GM21423 (cell line): ENCODE results near the gene TMPRSS13.
"Not testable (repeated sequence)": the region's sequence is repeated elsewhere in the genome, so short reads cannot be mapped to it uniquely, and the experiment has no call there.

Experiments used
- ATAC-seq: cut with Tn5 transposase; IDR thresholded peaks from one replicate; pipeline ENCODE4 v1.9.1; 2021; ENCODE audit warnings: mild to moderate bottlenecking, moderate library complexity; ENCODE audit not compliant: unreplicated experiment

The TMPRSS13 gene

DNA sequence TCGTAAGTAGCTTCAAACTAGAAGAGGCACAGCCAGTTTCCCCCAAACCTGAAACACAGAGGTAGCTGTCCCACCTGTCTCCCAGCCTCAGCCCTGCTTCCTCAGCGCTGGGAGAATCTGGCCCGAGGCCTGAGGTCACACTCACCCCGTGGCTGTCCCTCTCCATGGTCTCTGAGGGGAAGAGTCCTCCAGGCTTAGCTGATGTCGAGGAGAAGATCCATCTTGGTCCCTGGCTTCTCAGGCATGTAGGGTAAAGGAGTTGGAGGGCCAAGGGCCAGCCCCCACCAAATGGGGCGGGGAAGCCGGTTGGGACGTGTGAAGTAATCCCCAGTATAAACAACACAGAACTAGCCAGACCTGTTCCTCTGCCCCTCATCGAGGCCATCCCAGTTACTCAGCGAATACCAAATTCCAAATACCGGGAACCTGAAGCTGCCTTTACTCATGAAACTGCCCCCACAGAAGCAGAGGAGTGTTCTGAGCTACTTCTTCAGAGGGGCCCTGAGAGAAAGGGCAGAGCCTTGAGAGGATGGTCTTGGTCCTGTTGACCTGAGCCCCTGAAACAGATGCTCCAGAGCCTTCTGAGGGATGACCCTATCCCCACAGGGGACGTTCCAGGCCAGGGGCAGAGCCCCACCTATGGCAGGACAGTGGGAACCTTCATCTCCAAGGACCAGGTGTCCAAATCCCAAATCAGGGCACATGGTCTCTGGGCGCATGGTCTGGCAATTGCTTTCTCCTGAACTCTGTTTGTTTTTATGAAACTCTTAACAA lies at the start of gene TMPRSS13:
TMPRSS13 (minus strand) TSS at position 261 of the 774 bp plus-strand sequence; CDS start at position 166, 95 bp downstream.
- ATAC-seq, result no peak

DNA sequence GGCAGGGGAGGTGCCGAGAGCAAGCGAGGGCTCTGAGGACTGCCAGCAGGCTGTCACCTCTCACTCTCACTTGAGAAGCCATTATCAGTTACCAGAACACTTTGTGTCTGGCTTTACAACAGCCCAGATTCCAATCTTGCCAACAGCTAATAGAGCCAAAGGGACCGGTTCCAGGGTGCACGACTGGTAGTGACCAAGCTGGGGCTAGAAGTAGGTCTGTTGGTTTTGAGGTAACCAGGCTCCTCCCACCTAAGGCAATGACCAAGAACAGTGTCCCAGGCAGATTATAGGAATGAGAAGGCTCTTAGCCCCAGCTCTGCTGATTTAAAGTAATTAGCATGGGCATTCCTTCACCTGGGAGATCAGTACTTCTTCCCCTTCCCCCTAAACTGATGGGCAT lies 49.8 kb upstream of the TMPRSS13 start:
- ATAC-seq, result no peak

- not testable (repeated sequence) for ATAC-seq
These were observed 49.2 kb upstream of the TMPRSS13 start for GRCh38 chr11:117978291-117978910.

- not testable (repeated sequence) for ATAC-seq
These were observed 48.5 kb upstream of the TMPRSS13 start for GRCh38 chr11:117977612-117978264.

DNA sequence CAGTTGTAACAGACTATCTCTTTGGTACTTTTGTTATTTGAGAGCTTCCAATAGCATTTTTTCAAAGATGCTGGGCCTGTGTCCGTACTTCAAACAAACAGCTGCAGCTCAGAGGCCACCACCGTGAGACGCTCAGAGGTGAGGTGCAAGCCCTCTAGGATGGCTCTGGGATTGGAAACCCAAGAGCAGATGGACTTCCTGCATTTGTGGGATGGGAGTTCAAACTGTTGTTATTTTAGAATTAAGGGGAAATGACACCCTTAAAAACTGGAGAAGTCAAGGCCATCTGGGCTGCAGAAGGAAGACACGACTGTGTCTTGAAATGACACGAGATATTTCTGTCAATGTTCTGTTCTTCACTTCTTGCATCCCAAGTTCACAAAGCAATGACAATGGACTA lies 47.8 kb upstream of the TMPRSS13 start:
- ATAC-seq, result no peak

DNA sequence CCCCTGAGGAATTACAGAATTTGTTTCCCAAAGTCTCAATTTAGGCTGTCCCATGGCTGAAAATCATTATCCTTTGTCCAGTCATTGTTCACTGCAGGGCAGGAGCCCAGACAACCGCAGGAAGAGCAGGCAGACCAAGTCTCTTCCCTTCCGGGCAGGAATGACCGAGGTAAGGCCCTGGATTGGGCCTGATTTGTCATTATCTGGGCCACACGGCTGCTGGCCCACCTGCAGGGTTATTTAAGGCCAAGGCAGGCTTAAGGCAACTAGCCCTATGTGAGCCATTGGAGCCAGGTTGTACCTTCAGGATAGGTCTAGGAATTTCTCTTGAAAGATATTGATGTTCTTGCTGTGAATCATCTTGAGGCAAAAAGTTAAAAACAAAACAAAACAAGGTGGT lies 47.2 kb upstream of the TMPRSS13 start:
- ATAC-seq, result no peak

DNA sequence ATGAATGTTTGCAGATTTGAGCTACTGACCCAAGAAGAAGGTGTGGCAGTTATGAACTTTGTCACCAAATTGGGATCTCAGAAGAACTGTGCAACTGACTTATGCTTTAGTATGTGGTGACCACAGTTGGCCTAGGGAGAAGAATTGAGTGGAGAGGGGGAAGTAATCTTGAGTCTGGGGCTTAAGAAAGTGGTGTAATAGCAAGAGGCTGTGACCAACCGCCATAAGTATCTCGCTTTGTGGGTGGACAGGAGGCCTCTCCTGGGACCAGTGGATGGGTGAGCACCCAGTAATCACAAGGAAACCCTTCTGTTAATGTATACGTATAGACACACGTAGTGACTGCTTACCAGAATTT lies 44.3 kb upstream of the TMPRSS13 start:
- ATAC-seq, result no peak

DNA sequence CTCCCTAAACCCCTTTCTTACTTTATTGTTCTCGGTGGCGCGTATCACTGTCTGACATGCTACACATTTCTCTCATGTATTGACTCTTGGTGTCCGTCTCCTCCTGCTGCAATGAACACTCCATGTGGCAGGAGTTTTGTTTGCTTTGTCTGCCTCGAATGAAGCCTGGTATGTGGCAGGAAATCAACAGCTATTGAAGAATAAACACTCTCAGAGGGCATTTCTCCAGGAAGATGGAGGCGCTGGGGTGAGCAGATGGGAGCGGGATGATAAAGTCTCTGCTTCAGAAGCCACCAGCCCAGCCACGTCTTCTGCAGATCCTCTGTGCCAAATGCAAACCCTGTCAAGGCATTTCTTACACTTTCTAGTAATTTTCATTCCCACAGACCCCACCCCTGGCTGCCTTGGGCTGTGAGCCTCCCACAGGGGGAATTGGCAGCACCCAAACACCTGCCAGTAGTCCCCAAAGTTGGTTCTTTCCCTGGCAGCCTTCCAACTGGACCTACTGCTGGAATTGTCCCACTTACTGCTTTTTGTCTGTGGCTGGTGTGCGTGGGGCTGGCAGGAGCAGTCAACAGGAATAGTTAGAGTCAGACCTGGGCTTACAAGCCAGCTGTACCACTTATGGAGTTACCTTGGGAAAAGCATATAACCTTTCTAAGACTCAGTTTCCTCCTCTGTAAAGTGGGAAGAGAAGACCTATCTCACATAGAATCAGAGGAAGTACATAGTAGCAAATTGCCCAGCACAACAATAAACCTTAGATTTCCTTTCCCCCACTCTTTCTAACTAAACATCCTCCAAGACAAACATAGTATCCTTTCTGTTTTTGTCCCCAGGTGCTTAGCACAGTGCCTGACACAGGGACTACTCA lies 43.7 kb upstream of the TMPRSS13 start:
- no peak for ATAC-seq

DNA sequence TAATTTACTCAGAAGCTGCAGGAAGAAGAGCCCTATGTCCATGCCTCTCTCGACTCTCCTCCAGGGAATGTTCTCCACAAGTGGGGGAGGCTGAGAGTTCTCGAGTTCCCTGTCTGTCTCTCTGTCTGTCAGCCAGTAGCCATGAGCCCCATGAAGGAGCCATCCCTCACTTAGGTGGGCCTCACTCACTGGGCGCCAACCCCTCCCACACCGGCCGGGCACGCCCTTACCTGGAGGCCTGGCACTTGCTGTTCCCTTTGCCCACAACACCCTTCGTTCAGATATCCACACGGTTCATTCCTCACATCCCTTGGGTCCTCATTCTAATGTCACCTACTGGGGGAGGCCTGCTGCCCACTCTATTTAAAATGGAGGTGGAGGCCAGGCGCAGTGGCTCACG lies 42.8 kb upstream of the TMPRSS13 start:
- ATAC-seq, result no peak

DNA sequence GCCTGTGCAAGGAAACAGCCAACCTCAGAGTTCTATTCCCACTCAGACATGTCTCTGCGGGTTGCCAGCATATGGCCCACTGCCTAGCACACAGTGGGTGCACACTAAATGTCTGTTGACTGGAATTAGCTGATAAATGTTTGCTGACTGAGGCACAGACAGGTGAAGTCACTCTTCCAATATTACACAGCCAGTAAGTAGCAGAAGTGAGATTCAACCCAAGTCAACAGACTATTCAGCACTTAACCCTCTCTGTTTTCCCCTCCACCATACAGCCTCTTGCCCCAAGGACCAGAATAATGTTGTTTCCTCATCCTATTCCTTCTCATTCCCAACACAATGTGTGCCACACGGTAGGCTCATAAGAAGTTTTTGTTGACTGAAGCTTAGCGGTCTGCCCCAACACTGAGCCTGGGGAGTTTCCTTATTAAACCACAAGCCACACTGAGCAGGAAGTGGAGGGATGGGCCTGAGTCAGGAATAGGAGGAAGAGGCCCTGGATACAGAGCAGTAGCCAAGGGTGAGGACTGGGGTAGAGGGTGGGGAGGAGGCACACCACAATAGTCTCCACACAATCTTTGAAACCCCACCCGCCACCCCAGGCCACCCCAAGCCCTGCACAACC lies 41.3 kb upstream of the TMPRSS13 start:
- ATAC-seq, result no peak

GRCh38 chr11:117969160-117969991 lies 40.2 kb upstream of the TMPRSS13 start:
- no peak for ATAC-seq

GRCh38 chr11:117966908-117967307 lies 37.7 kb upstream of the TMPRSS13 start:
- ATAC-seq, result no peak

DNA sequence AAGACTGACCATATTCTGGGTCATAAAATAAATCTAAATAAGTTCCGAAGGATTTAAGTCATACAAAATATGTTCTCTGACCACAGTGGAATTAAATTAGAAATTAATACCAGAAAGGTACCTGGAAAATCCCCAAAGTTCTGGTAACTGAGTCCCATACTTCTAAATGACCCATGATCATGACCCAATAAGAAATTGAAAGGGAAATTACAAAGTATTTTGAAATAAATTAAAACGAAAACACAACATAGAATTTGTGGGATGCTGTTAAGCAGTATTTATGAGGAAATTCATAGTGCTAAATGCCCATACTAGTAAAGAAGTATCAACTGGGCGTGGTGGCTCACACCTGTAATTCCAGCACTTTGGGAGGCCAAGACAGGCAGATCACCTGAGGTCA lies 33.6 kb upstream of the TMPRSS13 start:
- no peak for ATAC-seq

- ATAC-seq, result no peak
These were observed 32.7 kb upstream of the TMPRSS13 start for GRCh38 chr11:117961896-117962295.

- no peak for ATAC-seq
These were observed 31.2 kb upstream of the TMPRSS13 start for GRCh38 chr11:117960406-117960805.

DNA sequence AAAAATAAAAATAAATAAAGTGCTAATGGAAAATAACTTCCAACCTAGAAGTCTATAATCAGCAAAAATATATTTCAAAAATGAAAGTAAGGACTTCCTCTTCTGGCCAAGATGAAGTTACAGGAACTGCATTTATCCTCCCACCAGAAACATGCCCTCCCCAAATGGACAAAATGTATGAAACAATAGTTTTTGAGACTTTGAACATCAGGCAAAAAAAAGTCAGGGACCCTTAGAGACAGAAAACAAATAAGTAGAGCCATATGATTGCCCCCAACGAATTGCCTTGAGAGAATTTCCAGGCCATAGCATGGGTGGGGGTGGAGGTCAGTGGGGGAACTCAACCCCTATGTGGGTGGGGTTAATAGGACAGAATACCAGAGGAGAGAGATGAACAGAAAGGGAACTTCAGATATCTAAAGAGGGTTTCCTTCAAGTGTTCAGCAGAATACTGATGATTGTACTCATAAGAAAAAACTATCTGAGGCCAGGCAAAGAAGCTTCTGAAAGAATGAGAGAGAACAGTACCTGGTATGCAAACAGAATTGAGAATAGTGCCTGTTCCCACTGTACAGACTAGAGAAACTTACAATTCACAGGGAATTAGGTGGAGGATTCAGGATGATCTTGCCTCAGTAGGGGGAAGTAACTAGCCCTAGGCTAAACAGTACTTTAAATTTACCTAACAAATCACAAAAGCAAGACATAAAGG lies 30.4 kb upstream of the TMPRSS13 start:
- ATAC-seq, result no peak

- no peak for ATAC-seq
These were observed 29.7 kb upstream of the TMPRSS13 start for GRCh38 chr11:117958949-117959348.

GRCh38 chr11:117953024-117953671 lies 23.9 kb upstream of the TMPRSS13 start:
- no peak for ATAC-seq
